Measurements from ENCODE around the gene KRI1.

Gene KRI1

DNA sequence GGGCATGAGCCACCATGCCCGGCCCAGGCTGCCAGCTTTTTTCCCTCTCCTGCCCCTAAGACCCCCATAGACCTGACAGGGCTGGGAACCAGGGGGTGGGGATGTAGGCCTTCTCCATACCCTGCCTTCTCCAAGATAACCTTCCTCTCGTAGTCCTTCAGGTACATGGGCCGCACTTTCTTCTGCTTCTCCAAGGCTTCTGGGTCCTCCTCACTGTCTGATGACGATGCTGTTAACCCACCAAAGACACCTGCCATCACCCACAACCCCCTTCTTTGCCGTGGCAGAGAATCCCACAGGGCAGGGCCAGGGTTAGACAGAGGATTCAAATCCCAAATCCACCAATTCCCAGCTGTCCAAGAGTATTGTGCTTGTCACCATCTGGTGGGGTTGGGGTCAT lies 3.2 kb downstream of the KRI1 start:
- peaks cover 5 to 26% (median 25%) of the 10 kb centered on the region in 5 donors for H3K4me1 ChIP-seq (ENCODE audit: control insufficient read depth in 5 of 5, insufficient read depth in 5 of 5, low read length in 5 of 5)
- no peak overlapping the region for H3K27ac ChIP-seq (ENCODE audit: low read depth, low read length)
- no peaks in the 10 kb centered on the region for H3K27me3 ChIP-seq (ENCODE audit: control insufficient read depth in 5 of 5, insufficient read depth in 4 of 5, low read length in 5 of 5)
- peaks cover 0 to 34% (median 32%) of the 10 kb centered on the region in 5 donors for H3K36me3 ChIP-seq (ENCODE audit: control insufficient read depth in 5 of 5, insufficient read depth in 5 of 5, low read length in 5 of 5)
- H3K9me3 ChIP-seq (ENCODE audit: control insufficient read depth in 5 of 5, low read length in 5 of 5), result no peaks in the 10 kb centered on the region
- no peak overlapping the region for H3K9ac ChIP-seq (ENCODE audit: low read length in 5 of 5)
- H3K4me3 ChIP-seq (ENCODE audit: low read depth in 1 of 5, low read length in 5 of 5), result no peak overlapping the region

DNA sequence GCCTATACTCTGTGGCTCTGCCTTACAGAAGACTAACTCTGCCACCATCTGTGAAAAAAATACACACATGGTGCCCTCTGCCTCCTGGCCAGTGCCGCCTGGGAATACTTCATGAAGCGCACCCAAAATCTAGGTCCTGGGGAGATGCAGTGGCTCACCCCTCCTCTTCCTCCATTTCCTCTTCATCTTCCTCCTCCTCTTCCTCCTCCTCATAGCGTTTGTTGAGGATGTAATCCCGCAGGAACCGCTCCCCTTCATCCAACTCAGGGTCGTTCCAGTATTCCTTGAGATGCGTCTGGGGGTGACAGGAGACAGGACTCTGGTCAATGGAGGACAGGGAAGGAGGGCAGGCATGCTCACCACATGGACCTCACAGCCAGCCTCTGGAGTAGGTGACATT lies 5.7 kb downstream of the KRI1 start:
- Histone ChIP-seq H3K4me1 (ENCODE audit: control insufficient read depth in 5 of 5, insufficient read depth in 5 of 5, low read length in 5 of 5) (peaks cover 0 to 12% (median 8%) of the 10 kb centered on the region in 5 donors), H3K9ac (ENCODE audit: low read length in 5 of 5) (no peak overlapping the region), H3K36me3 (ENCODE audit: control insufficient read depth in 5 of 5, insufficient read depth in 5 of 5, low read length in 5 of 5) (peaks cover 0 to 52% (median 46%) of the 10 kb centered on the region in 5 donors), H3K27ac (ENCODE audit: low read depth, low read length) (no peak overlapping the region), H3K9me3 (ENCODE audit: control insufficient read depth in 5 of 5, low read length in 5 of 5) (no peaks in the 10 kb centered on the region), H3K27me3 (ENCODE audit: control insufficient read depth in 5 of 5, insufficient read depth in 4 of 5, low read length in 5 of 5) (no peaks in the 10 kb centered on the region), H3K4me3 (ENCODE audit: low read depth in 1 of 5, low read length in 5 of 5) (no peak overlapping the region)

DNA sequence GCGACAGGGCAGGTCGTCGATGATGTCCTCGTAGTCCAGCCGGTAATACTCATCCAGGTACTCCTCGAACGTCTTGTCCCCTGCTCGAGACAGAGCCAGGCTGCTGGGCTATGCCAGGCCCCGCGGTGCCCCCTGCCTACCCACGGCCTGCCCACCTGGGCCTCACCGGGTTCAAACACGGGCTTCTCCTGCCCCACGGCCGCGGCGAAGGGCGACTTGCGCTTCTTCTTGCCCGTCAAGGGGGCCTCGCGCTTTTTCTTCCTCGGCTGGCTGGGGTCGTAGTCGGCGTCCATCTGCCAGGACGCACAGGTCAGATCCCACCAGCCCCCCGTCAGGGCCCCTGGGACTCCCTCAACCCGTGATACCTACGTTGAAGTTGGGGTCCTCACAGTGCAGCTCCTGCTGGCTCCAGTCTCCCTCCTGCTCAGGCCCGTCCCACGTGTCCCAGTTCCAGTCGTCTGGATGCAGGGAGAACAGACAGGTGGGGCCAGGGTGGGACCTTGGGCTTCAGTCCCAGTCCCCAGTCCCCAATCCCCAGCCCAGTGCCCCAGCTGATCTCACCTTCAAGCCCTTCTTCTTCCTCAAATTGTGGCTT lies 8.1 kb downstream of the KRI1 start:
- Histone ChIP-seq H3K4me3 (ENCODE audit: low read depth in 1 of 5, low read length in 5 of 5) (no peak overlapping the region), H3K27me3 (ENCODE audit: control insufficient read depth in 5 of 5, insufficient read depth in 4 of 5, low read length in 5 of 5) (no peaks in the 10 kb centered on the region), H3K9ac (ENCODE audit: low read length in 5 of 5) (no peak overlapping the region), H3K9me3 (ENCODE audit: control insufficient read depth in 5 of 5, low read length in 5 of 5) (no peaks in the 10 kb centered on the region), H3K27ac (ENCODE audit: low read depth, low read length) (no peak overlapping the region), H3K36me3 (ENCODE audit: control insufficient read depth in 5 of 5, insufficient read depth in 5 of 5, low read length in 5 of 5) (peaks cover 0 to 76% (median 69%) of the 10 kb centered on the region in 5 donors), H3K4me1 (ENCODE audit: control insufficient read depth in 5 of 5, insufficient read depth in 5 of 5, low read length in 5 of 5) (peaks cover 0 to 7% (median 0%) of the 10 kb centered on the region in 5 donors)

DNA sequence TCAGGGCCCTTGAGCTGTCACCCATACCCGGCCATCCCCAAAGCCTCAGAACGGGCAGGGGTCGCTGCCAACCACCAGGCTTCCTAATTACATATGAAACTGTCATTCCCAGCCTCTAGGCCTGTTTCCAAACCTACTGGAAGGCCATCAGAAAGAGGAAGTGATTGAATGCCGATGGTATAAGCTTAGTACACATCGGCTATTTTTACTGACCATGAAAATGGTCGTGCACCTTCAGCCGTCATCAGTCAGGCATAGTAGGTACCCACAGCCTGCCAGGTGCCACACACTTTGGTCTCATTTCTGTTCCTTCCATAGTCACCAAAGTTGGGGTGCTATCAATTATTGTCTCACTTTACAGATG lies 10.2 kb downstream of the KRI1 start:
- Histone ChIP-seq H3K9ac (ENCODE audit: low read length in 5 of 5) (no peak overlapping the region), H3K36me3 (ENCODE audit: control insufficient read depth in 5 of 5, insufficient read depth in 5 of 5, low read length in 5 of 5) (peaks cover 0 to 83% (median 74%) of the 10 kb centered on the region in 5 donors)

DNA sequence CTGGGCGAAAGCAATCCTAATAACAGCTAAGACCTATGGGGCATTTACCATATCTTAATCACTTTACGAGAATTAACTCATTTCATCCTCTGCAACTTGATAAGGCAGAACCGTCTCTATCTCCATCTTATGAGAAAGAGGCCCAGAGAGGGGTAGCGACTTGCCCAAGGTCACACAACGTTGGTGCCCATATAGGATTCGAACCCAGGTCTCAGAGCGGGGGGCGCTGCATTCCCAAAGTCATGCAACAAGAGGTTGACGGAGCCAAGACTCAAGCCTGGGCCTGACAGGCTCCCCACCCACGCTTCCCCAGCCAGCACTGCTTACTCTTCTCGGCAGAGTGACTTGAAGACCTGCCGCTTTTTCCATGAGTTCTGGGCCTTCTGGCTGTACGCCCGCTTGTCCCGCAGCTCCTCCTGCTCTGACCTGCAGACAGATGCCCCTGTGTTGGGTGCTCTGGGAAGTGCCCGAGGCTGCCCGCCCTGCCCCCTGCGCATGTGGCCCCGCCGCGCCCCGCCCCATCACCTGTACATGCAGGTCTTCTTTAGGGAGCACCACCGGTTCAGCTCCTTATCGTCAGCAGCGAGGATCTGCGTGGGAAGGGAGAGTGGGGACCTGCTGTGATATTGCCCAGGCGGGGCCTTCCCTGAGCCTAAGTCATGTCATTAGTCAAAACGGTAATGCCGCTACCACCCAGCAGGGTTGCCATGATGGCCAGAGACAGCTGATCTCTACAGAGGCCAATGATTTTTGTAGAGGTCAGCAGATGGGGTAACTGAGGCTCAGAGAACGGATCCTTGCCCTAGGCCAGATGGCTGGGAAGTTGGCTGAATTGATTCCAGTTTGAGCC lies 10.8 kb downstream of the KRI1 start:
- H3K27me3 ChIP-seq (ENCODE audit: control insufficient read depth in 5 of 5, insufficient read depth in 4 of 5, low read length in 5 of 5), result no peaks in the 10 kb centered on the region
- peaks cover 0 to 7% (median 0%) of the 10 kb centered on the region in 5 donors for H3K4me1 ChIP-seq (ENCODE audit: control insufficient read depth in 5 of 5, insufficient read depth in 5 of 5, low read length in 5 of 5)
- H3K4me3 ChIP-seq (ENCODE audit: low read depth in 1 of 5, low read length in 5 of 5), result no peak overlapping the region
- H3K9ac ChIP-seq (ENCODE audit: low read length in 5 of 5), result no peak overlapping the region
- no peak overlapping the region for H3K27ac ChIP-seq (ENCODE audit: low read depth, low read length)
- H3K9me3 ChIP-seq (ENCODE audit: control insufficient read depth in 5 of 5, low read length in 5 of 5), result peaks cover 0 to 2% (median 0%) of the 10 kb centered on the region in 5 donors
- peaks cover 0 to 83% (median 73%) of the 10 kb centered on the region in 5 donors for H3K36me3 ChIP-seq (ENCODE audit: control insufficient read depth in 5 of 5, insufficient read depth in 5 of 5, low read length in 5 of 5)

More for the DNA sequence above, 10.2 kb downstream of the KRI1 start:
- H3K4me3 ChIP-seq (ENCODE audit: low read depth in 1 of 5, low read length in 5 of 5), result no peak overlapping the region
- no peak overlapping the region for H3K27ac ChIP-seq (ENCODE audit: low read depth, low read length)
- peaks cover 0 to 7% (median 0%) of the 10 kb centered on the region in 5 donors for H3K4me1 ChIP-seq (ENCODE audit: control insufficient read depth in 5 of 5, insufficient read depth in 5 of 5, low read length in 5 of 5)
- no peaks in the 10 kb centered on the region for H3K27me3 ChIP-seq (ENCODE audit: control insufficient read depth in 5 of 5, insufficient read depth in 4 of 5, low read length in 5 of 5)
- H3K9me3 ChIP-seq (ENCODE audit: control insufficient read depth in 5 of 5, low read length in 5 of 5), result peaks cover 0 to 2% (median 0%) of the 10 kb centered on the region in 5 donors

DNA sequence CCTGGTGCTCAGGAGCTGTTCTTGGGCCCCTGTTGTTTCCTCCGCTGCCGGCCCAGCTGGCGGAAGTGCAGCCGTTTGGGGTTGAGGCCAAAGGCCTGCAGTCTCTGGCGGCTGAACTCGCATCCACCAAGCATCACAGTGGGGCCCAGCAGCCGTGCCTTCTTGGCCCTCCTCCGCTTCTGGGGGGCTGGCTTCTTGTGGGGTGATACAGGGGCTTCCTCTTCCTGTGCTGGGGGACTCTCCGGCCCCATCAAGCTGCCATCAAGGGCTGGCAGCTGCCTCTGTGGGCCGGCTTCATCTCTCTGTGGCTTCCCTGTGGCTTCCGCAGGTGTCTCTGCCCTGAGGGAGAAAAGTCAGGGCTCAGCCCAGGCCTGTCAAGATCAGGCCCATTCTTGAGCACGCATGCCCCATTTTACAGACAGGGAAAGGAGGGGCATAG lies 11.8 kb downstream of the KRI1 start:
- Histone ChIP-seq H3K4me1 (ENCODE audit: control insufficient read depth in 5 of 5, insufficient read depth in 5 of 5, low read length in 5 of 5) (peaks cover 0 to 7% (median 0%) of the 10 kb centered on the region in 5 donors), H3K9ac (ENCODE audit: low read length in 5 of 5) (no peak overlapping the region), H3K27me3 (ENCODE audit: control insufficient read depth in 5 of 5, insufficient read depth in 4 of 5, low read length in 5 of 5) (no peaks in the 10 kb centered on the region), H3K4me3 (ENCODE audit: low read depth in 1 of 5, low read length in 5 of 5) (no peak overlapping the region), H3K27ac (ENCODE audit: low read depth, low read length) (no peak overlapping the region), H3K9me3 (ENCODE audit: control insufficient read depth in 5 of 5, low read length in 5 of 5) (peaks cover 0 to 2% (median 0%) of the 10 kb centered on the region in 5 donors), H3K36me3 (ENCODE audit: control insufficient read depth in 5 of 5, insufficient read depth in 5 of 5, low read length in 5 of 5) (peaks cover 0 to 83% (median 68%) of the 10 kb centered on the region in 5 donors)

DNA sequence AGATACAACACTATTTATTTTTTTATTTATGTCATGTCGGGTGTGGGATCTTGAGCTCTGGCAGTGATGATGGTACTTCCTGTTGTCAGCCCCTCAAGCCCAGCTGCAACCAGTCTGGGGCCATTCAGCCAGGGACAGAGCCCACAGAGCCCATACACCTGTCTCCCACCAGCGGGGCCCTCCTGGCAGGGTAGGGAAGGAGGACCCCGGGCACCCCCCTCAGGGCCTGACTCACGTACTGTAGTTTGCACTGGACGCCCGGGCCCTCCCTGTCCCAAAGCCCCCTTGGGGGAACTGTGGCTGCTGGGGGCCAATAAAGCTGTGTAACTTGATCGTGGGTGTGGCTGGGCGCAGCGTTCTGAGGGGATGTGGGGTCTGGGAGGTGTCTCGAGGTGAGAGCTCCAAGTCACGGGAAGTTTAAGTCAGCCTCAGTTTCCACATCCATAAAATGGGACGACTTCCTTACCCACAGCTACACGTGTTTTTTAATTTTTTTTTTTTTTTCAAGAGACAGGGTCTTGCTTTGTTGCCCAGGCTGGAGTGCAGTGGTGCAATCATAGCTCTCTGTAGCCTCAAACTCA lies 12.6 kb downstream of the KRI1 start:
- peaks cover 0 to 88% (median 75%) of the 10 kb centered on the region in 5 donors for H3K36me3 ChIP-seq (ENCODE audit: control insufficient read depth in 5 of 5, insufficient read depth in 5 of 5, low read length in 5 of 5)
- H3K4me3 ChIP-seq (ENCODE audit: low read depth in 1 of 5, low read length in 5 of 5), result no peak overlapping the region
- no peaks in the 10 kb centered on the region for H3K27me3 ChIP-seq (ENCODE audit: control insufficient read depth in 5 of 5, insufficient read depth in 4 of 5, low read length in 5 of 5)
- H3K4me1 ChIP-seq (ENCODE audit: control insufficient read depth in 5 of 5, insufficient read depth in 5 of 5, low read length in 5 of 5), result peaks cover 0 to 7% (median 0%) of the 10 kb centered on the region in 5 donors
- H3K27ac ChIP-seq (ENCODE audit: low read depth, low read length), result no peak overlapping the region
- H3K9me3 ChIP-seq (ENCODE audit: control insufficient read depth in 5 of 5, low read length in 5 of 5), result peaks cover 0 to 2% (median 0%) of the 10 kb centered on the region in 5 donors
- no peak overlapping the region for H3K9ac ChIP-seq (ENCODE audit: low read length in 5 of 5)

DNA sequence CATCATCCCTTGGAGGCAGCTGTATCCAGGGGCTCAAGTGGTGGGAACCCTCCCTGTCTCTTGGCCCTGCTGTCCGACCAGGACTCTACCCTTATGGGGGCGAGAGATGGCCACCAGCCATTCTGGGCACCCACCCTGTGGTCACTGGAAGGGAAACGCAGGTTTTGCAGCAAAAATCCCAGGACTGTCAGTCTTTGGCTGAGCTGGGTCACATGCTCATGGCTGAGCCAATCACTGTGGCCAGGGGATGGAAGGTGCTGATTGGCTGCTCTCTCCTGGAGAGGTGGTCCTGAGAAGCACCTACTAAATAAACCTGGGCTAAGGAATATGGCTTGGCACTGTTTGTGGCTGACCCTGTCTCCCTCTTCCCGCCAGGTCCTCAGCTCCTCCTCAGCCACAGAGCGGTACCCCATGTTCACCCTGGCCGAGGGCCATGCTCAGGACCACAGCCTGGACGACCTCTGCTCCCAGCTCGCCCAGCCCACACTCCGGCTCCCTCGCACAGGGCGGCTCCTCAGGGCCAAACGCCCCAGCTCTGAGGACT lies 13.2 kb downstream of the KRI1 start:
- Histone ChIP-seq H3K9me3 (ENCODE audit: control insufficient read depth in 5 of 5, low read length in 5 of 5) (peaks cover 0 to 2% (median 0%) of the 10 kb centered on the region in 5 donors), H3K4me1 (ENCODE audit: control insufficient read depth in 5 of 5, insufficient read depth in 5 of 5, low read length in 5 of 5) (peaks cover 0 to 7% (median 0%) of the 10 kb centered on the region in 5 donors), H3K4me3 (ENCODE audit: low read depth in 1 of 5, low read length in 5 of 5) (no peak overlapping the region), H3K27me3 (ENCODE audit: control insufficient read depth in 5 of 5, insufficient read depth in 4 of 5, low read length in 5 of 5) (no peaks in the 10 kb centered on the region), H3K36me3 (ENCODE audit: control insufficient read depth in 5 of 5, insufficient read depth in 5 of 5, low read length in 5 of 5) (peaks cover 0 to 84% (median 69%) of the 10 kb centered on the region in 5 donors), H3K9ac (ENCODE audit: low read length in 5 of 5) (no peak overlapping the region), H3K27ac (ENCODE audit: low read depth, low read length) (no peak overlapping the region)

DNA sequence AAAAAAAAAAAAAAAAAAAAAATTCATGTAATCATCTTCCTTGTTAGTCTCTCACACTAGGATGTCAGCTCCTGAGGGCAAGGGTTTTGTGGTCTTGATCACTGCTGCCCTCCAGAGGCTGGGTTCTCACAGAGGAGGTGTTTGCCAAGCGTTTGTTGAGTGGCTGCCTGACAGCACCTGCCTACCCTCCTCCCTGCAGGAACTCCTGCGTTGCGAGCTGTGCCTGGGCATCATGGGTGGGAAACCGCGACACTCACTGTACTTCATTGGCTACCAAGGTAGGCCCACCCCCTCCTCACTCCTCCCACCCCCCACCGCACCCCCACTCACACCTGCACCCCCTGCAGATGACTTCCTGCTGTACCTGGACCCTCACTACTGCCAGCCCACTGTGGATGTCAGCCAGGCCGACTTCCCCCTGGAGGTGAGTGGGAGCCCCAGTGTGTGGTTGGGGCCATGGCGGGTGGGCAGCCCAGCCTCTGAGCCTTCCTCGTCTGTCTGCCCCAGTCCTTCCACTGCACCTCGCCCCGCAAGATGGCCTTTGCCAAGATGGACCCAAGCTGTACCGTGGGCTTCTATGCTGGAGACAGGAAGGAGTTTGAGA lies 14.0 kb downstream of the KRI1 start:
- Histone ChIP-seq H3K27me3 (ENCODE audit: control insufficient read depth in 5 of 5, insufficient read depth in 4 of 5, low read length in 5 of 5) (no peaks in the 10 kb centered on the region), H3K27ac (ENCODE audit: low read depth, low read length) (no peak overlapping the region), H3K36me3 (ENCODE audit: control insufficient read depth in 5 of 5, insufficient read depth in 5 of 5, low read length in 5 of 5) (peaks cover 0 to 83% (median 71%) of the 10 kb centered on the region in 5 donors), H3K9me3 (ENCODE audit: control insufficient read depth in 5 of 5, low read length in 5 of 5) (peaks cover 0 to 2% (median 0%) of the 10 kb centered on the region in 5 donors), H3K4me1 (ENCODE audit: control insufficient read depth in 5 of 5, insufficient read depth in 5 of 5, low read length in 5 of 5) (peaks cover 0 to 7% (median 0%) of the 10 kb centered on the region in 5 donors), H3K4me3 (ENCODE audit: low read depth in 1 of 5, low read length in 5 of 5) (no peak overlapping the region), H3K9ac (ENCODE audit: low read length in 5 of 5) (no peak overlapping the region)
